HG03045 (cell line): Measurements from ENCODE around the gene LMX1A.

ENCODE experiments used
- ATAC-seq: cut with Tn5 transposase; IDR thresholded peaks from one replicate; pipeline ENCODE4 v1.9.1; 2021; ENCODE audit warnings: mild to moderate bottlenecking, moderate library complexity; ENCODE audit not compliant: unreplicated experiment

The LMX1A gene

GRCh38 chr1:165367375-165367993 is 11.0 kb upstream of the LMX1A start:
- ATAC-seq, result no peak

GRCh38 chr1:165365341-165365740 is 8.8 kb upstream of the LMX1A start:
- no peak for ATAC-seq

- no peak for ATAC-seq
Measured at GRCh38 chr1:165364568-165365133, 8.1 kb upstream of the LMX1A start.

- ATAC-seq, result no peak
Measured at GRCh38 chr1:165356876-165357275, 361 bp upstream of the LMX1A start.

GRCh38 chr1:165355139-165355976 is 1.2 kb downstream of the LMX1A start:
- ATAC-seq, result no peak

- no peak for ATAC-seq
Measured at GRCh38 chr1:165354739-165355138, 1.8 kb downstream of the LMX1A start.

GRCh38 chr1:165353731-165354671 is 2.5 kb downstream of the LMX1A start:
- no peak for ATAC-seq

GRCh38 chr1:165352442-165353293 is 3.8 kb downstream of the LMX1A start:
- ATAC-seq, result no peak

- no peak for ATAC-seq
Measured at GRCh38 chr1:165351863-165352441, 4.6 kb downstream of the LMX1A start.

GRCh38 chr1:165350840-165351239 is 5.7 kb downstream of the LMX1A start:
- ATAC-seq, result no peak

GRCh38 chr1:165345502-165345901 is 11.0 kb downstream of the LMX1A start:
- no peak for ATAC-seq

GRCh38 chr1:165344736-165345135 is 11.8 kb downstream of the LMX1A start:
- ATAC-seq, result no peak

GRCh38 chr1:165344198-165344597 is 12.3 kb downstream of the LMX1A start:
- no peak for ATAC-seq

- ATAC-seq, result no peak
Measured at GRCh38 chr1:165342587-165342986, 13.9 kb downstream of the LMX1A start.

GRCh38 chr1:165342168-165342567 is 14.3 kb downstream of the LMX1A start:
- ATAC-seq, result no peak

GRCh38 chr1:165339164-165339563 is 17.4 kb downstream of the LMX1A start:
- ATAC-seq, result no peak

- no peak for ATAC-seq
Measured at GRCh38 chr1:165330483-165330882, 26.0 kb downstream of the LMX1A start.

- no peak for ATAC-seq
Measured at GRCh38 chr1:165329104-165329503, 27.4 kb downstream of the LMX1A start.

GRCh38 chr1:165328136-165328535 is 28.4 kb downstream of the LMX1A start:
- no peak for ATAC-seq

- no peak for ATAC-seq
Measured at GRCh38 chr1:165327538-165327937, 29.0 kb downstream of the LMX1A start.
